Midbrain (tissue), 1 donor: ENCODE measurements around the gene GLRX2.
"Not testable (repeated sequence)": the region's sequence is repeated elsewhere in the genome, so short reads cannot be mapped to it uniquely, and the experiment has no call there.

Experiments used
- DNase-seq: peaks from one replicate; lab custom pipeline; 2025; lab: John Stamatoyannopoulos, UW

Gene GLRX2

DNA sequence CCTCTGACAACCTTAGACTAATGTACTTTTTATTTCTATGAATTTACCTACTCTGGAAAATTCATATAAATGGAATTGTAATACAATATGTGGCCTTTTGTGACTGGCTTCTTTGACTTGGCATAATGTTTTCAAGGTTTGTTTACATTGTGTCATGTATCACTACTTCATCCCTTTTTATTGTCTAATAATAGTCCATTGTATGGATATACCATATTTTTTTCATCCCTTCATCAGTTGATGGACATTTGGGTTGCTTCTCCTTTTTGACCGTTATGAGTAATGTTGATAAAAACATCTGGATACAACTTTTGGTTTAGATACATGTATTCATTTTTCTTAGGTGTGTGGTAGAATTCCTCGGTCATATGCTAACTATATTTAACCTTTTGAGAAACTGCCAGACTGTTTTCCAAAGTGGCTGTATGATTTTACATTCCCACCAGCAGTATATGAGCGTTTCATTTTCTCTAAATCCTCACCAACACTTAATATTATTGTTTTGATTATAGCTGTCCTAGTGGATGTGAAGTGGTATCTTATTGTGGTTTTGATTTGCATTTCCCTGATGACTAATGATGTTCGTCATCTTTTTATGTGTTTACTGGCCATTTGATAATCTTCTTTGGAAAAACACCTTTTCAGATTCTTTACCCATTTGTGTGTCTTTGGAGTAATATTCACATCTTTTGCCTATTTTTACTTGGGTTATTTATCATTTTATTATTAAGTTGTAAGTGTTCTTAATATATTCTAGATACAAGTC, 42.3 kb downstream of the GLRX2 start:
- no peak for DNase-seq

DNA sequence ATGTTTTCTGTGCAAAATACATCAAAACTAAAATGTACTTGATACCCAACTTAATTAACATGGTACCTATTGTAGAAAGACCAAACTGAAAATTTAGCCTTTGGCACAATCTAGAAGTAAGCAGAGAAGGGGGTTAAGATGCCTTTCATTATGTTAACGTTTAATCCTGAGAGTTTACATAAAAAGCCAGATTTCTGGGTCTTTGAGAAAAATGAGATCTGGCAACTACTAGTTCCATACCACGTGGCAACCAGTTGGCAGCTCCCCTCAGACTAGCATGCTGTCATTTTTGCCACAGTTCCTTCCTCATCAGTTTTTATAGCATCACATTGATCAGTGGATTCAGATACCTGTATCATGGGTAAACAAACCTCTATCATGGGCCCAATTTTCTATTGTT, 44.3 kb downstream of the GLRX2 start:
- DNase-seq: no peak

DNA sequence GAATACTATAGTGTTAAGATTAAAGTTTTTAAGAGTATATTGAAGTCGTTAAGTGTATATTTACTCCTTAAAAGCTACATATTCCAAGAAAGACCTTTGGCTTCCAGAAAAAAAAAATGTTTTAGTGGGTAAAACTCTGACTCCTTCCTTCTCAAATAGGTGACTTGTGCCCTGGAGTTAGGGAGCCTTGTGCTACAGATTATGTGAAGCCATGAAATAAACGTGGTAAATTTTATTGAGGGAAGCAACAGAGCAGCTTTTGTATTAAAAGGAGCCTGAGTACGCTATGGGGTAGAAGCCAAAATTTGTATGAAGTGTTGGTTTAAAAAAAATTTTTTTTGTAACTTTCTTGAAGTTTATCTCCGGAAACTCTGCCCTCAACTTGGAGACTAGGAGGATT, 44.8 kb downstream of the GLRX2 start:
- DNase-seq: no peak

DNA sequence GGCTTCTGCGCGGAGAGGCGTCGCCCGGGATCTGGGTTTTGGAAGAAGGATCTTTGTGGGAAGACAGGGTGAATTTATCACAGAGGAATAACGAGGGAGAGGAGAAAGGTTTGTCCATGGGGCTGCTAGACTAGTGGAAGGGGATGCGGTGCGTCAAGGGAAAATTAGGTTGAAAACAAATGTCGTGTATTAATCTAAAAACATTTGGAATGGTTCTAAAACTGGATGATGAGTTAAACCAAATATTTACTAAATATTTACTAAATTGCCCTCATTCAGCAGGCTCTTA, 45.2 kb downstream of the GLRX2 start:
- no peak for DNase-seq

DNA sequence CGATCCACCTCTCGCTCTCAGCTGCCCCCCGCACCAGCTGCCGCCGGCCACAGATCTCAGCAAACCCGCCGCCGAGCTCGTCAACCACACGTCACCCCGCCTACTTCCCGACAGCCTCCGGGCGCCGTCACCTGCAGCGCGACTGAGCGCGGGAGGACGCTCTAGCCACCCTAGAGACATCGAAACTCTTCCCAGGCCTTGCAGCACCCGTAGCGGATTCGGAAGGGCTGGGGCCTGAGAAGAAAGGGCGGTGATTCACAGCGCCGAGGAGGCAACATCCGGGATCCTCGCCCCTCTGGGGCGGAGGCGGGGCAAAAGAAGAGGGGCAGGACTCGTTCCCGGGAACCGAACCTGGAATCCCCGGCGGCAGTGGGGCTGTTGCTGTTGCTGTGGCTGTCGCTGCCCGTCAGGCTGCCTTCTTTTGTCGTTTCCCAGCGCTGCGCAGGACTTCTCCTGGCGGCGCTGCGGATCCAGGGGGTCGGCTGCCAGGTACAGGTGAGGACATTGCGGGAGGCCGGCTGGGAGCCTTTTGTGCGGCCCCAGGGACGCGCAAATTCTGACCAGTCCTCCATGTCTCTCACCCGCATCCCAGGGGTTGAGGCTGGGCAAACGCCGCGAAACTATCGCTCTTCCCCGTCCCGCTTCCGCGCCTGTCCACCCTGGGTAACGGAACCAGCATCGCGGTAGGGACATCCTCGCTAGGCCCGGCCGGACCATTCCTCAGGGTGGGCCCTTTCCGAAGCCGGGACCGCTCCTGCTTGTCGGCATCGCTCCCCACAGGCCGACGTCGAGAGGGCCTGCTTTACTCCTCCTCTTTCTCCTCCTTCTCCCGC, 45.7 kb downstream of the GLRX2 start, which contains the start of the genes RO60 and UCHL5:
Gene RO60 (plus strand): TSS at position 331 of the 833 bp plus-strand sequence. CDS start 9,443 bp downstream, outside the sequence.
Gene UCHL5 (minus strand): TSS at position 79 of the 833 bp plus-strand sequence. CDS start 100 bp downstream, outside the sequence.
- DNase-seq: peak; percentile 98

DNA sequence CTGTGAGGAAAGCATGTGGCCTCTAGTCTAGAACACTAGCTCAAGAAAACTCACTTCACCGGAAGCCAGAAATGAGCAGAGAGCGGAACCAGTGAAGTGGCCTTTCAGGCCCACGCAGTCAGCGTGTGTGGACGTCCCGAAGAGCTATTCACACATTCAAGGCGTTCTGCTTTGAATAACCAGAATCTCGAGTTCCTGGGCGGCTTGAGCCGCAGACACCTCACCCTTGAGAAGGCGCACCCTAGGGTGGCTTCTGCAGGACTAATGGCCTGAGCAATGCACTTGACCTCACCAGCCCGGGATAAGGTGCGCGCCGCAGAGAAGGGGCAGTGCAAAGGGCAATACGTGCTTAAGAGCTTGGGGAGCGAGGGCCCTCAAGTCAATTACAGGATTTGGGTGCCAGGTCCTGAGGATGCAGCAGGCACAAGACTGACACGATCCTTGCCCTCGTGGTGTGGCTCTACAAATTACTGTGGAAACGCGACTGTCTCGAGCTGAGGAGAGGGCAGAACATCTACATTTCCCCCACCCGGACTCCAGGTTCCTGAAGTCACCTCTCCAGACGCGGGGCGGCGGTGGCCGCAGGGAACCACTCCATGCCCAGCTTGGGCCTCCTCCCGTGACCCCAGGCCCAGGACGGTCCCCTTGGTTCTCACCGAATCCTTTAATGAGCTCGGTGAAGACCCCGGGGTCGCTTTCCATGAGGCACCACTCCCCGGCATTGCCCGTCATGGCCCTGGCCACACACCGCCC, 46.5 kb downstream of the GLRX2 start:
- no peak for DNase-seq

DNA sequence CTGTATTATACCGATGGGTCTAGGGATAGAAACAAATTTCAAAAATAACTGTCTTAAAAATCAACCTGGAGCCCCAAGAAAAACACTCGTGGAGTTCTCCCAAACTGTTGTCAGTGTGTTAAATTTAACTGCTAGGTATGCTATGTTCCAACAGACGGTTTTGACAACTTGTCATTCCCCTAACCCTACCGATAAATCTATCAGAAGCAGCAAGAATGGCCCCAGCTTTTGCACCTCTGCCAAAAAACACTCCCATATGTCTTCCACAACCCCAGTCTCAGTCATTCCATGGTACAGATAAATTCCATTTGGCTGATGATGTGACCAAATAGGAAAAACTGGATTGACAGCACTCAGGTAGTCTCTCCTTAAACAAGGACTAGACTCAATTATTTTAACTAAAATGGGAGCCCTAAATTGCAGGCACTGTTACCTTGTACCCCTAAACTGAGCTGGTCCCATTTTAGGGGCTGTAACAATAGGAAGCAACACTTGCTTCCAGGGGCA, 51.0 kb downstream of the GLRX2 start:
- DNase-seq: no peak

DNA sequence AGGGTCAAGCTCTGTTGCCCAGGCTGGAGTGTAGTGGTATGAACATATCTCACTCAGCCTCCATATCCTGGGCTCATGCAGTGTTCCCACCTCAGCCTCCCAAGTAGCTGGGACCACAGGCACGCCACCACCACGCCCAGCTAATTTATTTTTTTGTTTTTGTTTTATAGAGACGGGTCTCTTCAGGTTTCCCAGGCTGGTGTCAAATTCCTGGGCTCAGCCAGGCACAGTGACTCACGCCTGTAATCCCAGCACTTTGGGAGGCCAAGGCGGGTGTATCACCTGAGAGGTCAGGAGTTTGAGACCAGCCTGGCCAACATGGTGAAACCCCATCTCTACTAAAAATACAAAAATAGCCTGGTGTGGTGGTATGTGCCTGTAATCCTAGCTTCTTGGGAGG, 56.3 kb downstream of the GLRX2 start:
- DNase-seq: not testable (repeated sequence)
